GM18520 (cell line): Measurements from ENCODE around the gene HMGCS1.
A peak's percentile ranks its signal among the peaks of the same experiment; 100 is the strongest.
"Not testable (repeated sequence)": the region's sequence is repeated elsewhere in the genome, so short reads cannot be mapped to it uniquely, and the experiment has no call there.

ENCODE experiments used
- ATAC-seq: cut with Tn5 transposase; IDR thresholded peaks from one replicate; pipeline ENCODE4 v1.9.1; 2021; ENCODE audit not compliant: unreplicated experiment

The HMGCS1 gene

GRCh38 chr5:43279548-43280274 lies 33.5 kb downstream of the HMGCS1 start:
- ATAC-seq, result no peak

- no peak for ATAC-seq
Measured at GRCh38 chr5:43275391-43275790, 37.8 kb downstream of the HMGCS1 start.

GRCh38 chr5:43274435-43275114 lies 38.6 kb downstream of the HMGCS1 start:
- ATAC-seq, result no peak

GRCh38 chr5:43273552-43273951 lies 39.7 kb downstream of the HMGCS1 start:
- ATAC-seq, result no peak

- ATAC-seq, result no peak
Measured at GRCh38 chr5:43270645-43271044, 42.6 kb downstream of the HMGCS1 start.

- peak; percentile 85 for ATAC-seq
Measured at GRCh38 chr5:43268188-43268820, 44.9 kb downstream of the HMGCS1 start.

- ATAC-seq, result not testable (repeated sequence)
Measured at GRCh38 chr5:43262269-43262668, 50.9 kb downstream of the HMGCS1 start.

GRCh38 chr5:43258116-43258515 lies 55.1 kb downstream of the HMGCS1 start:
- ATAC-seq, result no peak

GRCh38 chr5:43256261-43256966 lies 56.8 kb downstream of the HMGCS1 start:
- ATAC-seq, result no peak

GRCh38 chr5:43255704-43256103 lies 57.5 kb downstream of the HMGCS1 start:
- ATAC-seq, result no peak

- no peak for ATAC-seq
Measured at GRCh38 chr5:43251754-43252153, 61.5 kb downstream of the HMGCS1 start.

- ATAC-seq, result peak; percentile 41
Measured at GRCh38 chr5:43245724-43246385, 67.4 kb downstream of the HMGCS1 start.

GRCh38 chr5:43244823-43245565 lies 68.2 kb downstream of the HMGCS1 start:
- ATAC-seq, result peak; percentile 70

GRCh38 chr5:43243270-43243669 lies 69.9 kb downstream of the HMGCS1 start:
- no peak for ATAC-seq

- no peak for ATAC-seq
Measured at GRCh38 chr5:43242196-43242595, 71.0 kb downstream of the HMGCS1 start.
